Immature natural killer cell (primary cell): Measurements from ENCODE around the gene LALBA. TPM values are rescaled to one million over a fixed set of nuclear protein-coding genes. Genes with fewer than 3 reads are reported as not detected.
"Not testable (repeated sequence)": the region's sequence is repeated elsewhere in the genome, so short reads cannot be mapped to it uniquely, and the experiment has no call there.

Source experiments
- DNase-seq, 3 donors: peaks; one replicate each; pipeline ENCODE4 v3.0.0; 2022; ENCODE audit warnings: mixed read lengths in 1 of 3
- H3K27ac Mint-ChIP-seq, 6 donors: one replicate each; pipeline ENCODE4 v1.8.0; 2020; ENCODE audit warnings: mixed read lengths in 6 of 6, mild to moderate bottlenecking in 5 of 6, inconsistent platforms in 4 of 6, moderate library complexity in 3 of 6
- H3K27me3 Mint-ChIP-seq, 3 donors: one replicate each; pipeline ENCODE4 v1.8.0; 2020 to 2021; ENCODE audit warnings: low read depth in 3 of 3, mild to moderate bottlenecking in 3 of 3, mixed read lengths in 3 of 3, moderate library complexity in 3 of 3, inconsistent platforms in 1 of 3
- H3K36me3 Mint-ChIP-seq, 3 donors: one replicate each; pipeline ENCODE4 v1.8.0; 2020; ENCODE audit warnings: mixed read lengths in 3 of 3, inconsistent platforms in 2 of 3, mild to moderate bottlenecking in 2 of 3
- H3K4me1 Mint-ChIP-seq, 2 donors: one replicate each; pipeline ENCODE4 v1.8.0; 2020; ENCODE audit warnings: inconsistent platforms in 2 of 2, mild to moderate bottlenecking in 2 of 2, mixed read lengths in 2 of 2, moderate library complexity in 1 of 2
- H3K4me3 Mint-ChIP-seq, 5 donors: one replicate each; pipeline ENCODE4 v1.8.0; 2020; ENCODE audit warnings: mild to moderate bottlenecking in 5 of 5, mixed read lengths in 5 of 5, inconsistent platforms in 3 of 5, moderate library complexity in 3 of 5
- H3K9me3 Mint-ChIP-seq, 6 donors: one replicate each; pipeline ENCODE4 v1.8.0; 2020; ENCODE audit warnings: mild to moderate bottlenecking in 6 of 6, mixed read lengths in 6 of 6, inconsistent platforms in 4 of 6, moderate library complexity in 3 of 6
- polyA plus RNA-seq, 3 donors: library from polyadenylated mRNA; unstranded; fragments of 300-500 nt; fragmentation: Illumina TruSeq; gene quantifications; one replicate each; pipeline ENCODE4 v1.2.3, GENCODE V29; 2021

The LALBA gene
- polyA plus RNA-seq, 3 donors from 2014 or later, result not detected

GRCh38 chr12:48556631-48557030 is 13.2 kb downstream of the LALBA start:
- no peak overlapping the region for H3K27ac Mint-ChIP-seq
- H3K27me3 Mint-ChIP-seq, result peaks cover 3 to 15% (median 5%) of the 10 kb centered on the region in 3 donors
- no peak overlapping the region for H3K4me3 Mint-ChIP-seq
- peaks cover 0 to 1% (median 0%) of the 10 kb centered on the region in 6 donors for H3K9me3 Mint-ChIP-seq
- H3K4me1 Mint-ChIP-seq, result no peaks in the 10 kb centered on the region
- no peaks in the 10 kb centered on the region for H3K36me3 Mint-ChIP-seq
- no peak for DNase-seq

GRCh38 chr12:48553666-48554343 is 16.0 kb downstream of the LALBA start:
- not testable (repeated sequence) for H3K27ac Mint-ChIP-seq, H3K36me3 Mint-ChIP-seq, H3K4me3 Mint-ChIP-seq, H3K9me3 Mint-ChIP-seq, H3K4me1 Mint-ChIP-seq, DNase-seq
- H3K27me3 Mint-ChIP-seq, result peaks cover 5 to 21% (median 8%) of the 10 kb centered on the region in 3 donors

- not testable (repeated sequence) for DNase-seq, H3K9me3 Mint-ChIP-seq, H3K27ac Mint-ChIP-seq, H3K4me3 Mint-ChIP-seq, H3K4me1 Mint-ChIP-seq, H3K36me3 Mint-ChIP-seq
- H3K27me3 Mint-ChIP-seq, result peaks cover 2 to 23% (median 10%) of the 10 kb centered on the region in 3 donors
These were observed 18.2 kb downstream of the LALBA start for GRCh38 chr12:48551636-48552035.

GRCh38 chr12:48547012-48547411 is 22.8 kb downstream of the LALBA start:
- H3K27ac Mint-ChIP-seq, H3K36me3 Mint-ChIP-seq, H3K9me3 Mint-ChIP-seq: not testable (repeated sequence)

GRCh38 chr12:48545833-48546469 is 23.9 kb downstream of the LALBA start:
- no peaks in the 10 kb centered on the region for H3K36me3 Mint-ChIP-seq
- H3K4me3 Mint-ChIP-seq, result no peak overlapping the region
- H3K27me3 Mint-ChIP-seq, result peaks cover 2 to 13% (median 13%) of the 10 kb centered on the region in 3 donors
- H3K27ac Mint-ChIP-seq, result no peak overlapping the region
- no peak for DNase-seq
- no peaks in the 10 kb centered on the region for H3K4me1 Mint-ChIP-seq
- H3K9me3 Mint-ChIP-seq, result peaks cover 0 to 3% (median under 1%) of the 10 kb centered on the region in 6 donors

More at GRCh38 chr12:48547012-48547411, 22.8 kb downstream of the LALBA start:
- DNase-seq, H3K4me1 Mint-ChIP-seq, H3K4me3 Mint-ChIP-seq: not testable (repeated sequence)
- H3K27me3 Mint-ChIP-seq, result peaks cover 2 to 16% (median 15%) of the 10 kb centered on the region in 3 donors

GRCh38 chr12:48542300-48542928 is 27.4 kb downstream of the LALBA start:
- Mint-ChIP-seq H3K27ac (no peak overlapping the region), H3K4me3 (no peak overlapping the region), H3K27me3 (peaks cover 0 to 7% (median 3%) of the 10 kb centered on the region in 3 donors), H3K9me3 (no peaks in the 10 kb centered on the region), H3K4me1 (no peaks in the 10 kb centered on the region), H3K36me3 (no peaks in the 10 kb centered on the region)
- peak in 2 of 3 donors; percentile 4 to 12 for DNase-seq

GRCh38 chr12:48536602-48537001 is 33.2 kb downstream of the LALBA start:
- Mint-ChIP-seq H3K4me1 (peaks cover 6 to 11% of the 10 kb centered on the region in 2 donors), H3K4me3 (no peak overlapping the region), H3K27me3 (peaks cover 2 to 3% (median 3%) of the 10 kb centered on the region in 3 donors), H3K36me3 (no peaks in the 10 kb centered on the region), H3K9me3 (peaks cover 0 to 2% (median 0%) of the 10 kb centered on the region in 6 donors), H3K27ac (no peak overlapping the region)
- no peak for DNase-seq

GRCh38 chr12:48532601-48533000 is 37.2 kb downstream of the LALBA start:
- Mint-ChIP-seq H3K27ac (no peak overlapping the region), H3K4me3 (no peak overlapping the region)
- DNase-seq, result no peak

GRCh38 chr12:48527891-48528670 is 41.8 kb downstream of the LALBA start:
- Mint-ChIP-seq H3K4me1 (peaks cover 6 to 11% of the 10 kb centered on the region in 2 donors), H3K27ac (no peak overlapping the region), H3K36me3 (no peaks in the 10 kb centered on the region), H3K27me3 (peaks cover 0 to 3% (median 0%) of the 10 kb centered on the region in 3 donors), H3K4me3 (no peak overlapping the region), H3K9me3 (peaks cover 0 to 2% (median 0%) of the 10 kb centered on the region in 6 donors)
- no peak for DNase-seq

More at GRCh38 chr12:48532601-48533000, 37.2 kb downstream of the LALBA start:
- Mint-ChIP-seq H3K9me3 (peaks cover 0 to 2% (median 0%) of the 10 kb centered on the region in 6 donors), H3K4me1 (peaks cover 6 to 11% of the 10 kb centered on the region in 2 donors), H3K27me3 (peaks cover 2 to 3% (median 2%) of the 10 kb centered on the region in 3 donors), H3K36me3 (no peaks in the 10 kb centered on the region)

GRCh38 chr12:48525332-48525731 is 44.5 kb downstream of the LALBA start, which contains the start of gene OR8S1:
OR8S1 (plus strand) TSS chr12:48525632; CDS start chr12:48525632, 0 bp downstream.
- H3K27me3 Mint-ChIP-seq, result peaks cover 0 to 3% (median 0%) of the 10 kb centered on the region in 3 donors
- H3K9me3 Mint-ChIP-seq, result no peaks in the 10 kb centered on the region
- H3K4me1 Mint-ChIP-seq, result no peaks in the 10 kb centered on the region
- no peak within 1 kb of the TSS for H3K27ac Mint-ChIP-seq
- DNase-seq, result no peak
- H3K4me3 Mint-ChIP-seq, result peak within 1 kb of the TSS in 1 of 5 donors; percentile 2
- H3K36me3 Mint-ChIP-seq, result no peaks in the 10 kb centered on the region

- not testable (repeated sequence) for H3K27ac Mint-ChIP-seq, H3K9me3 Mint-ChIP-seq, H3K27me3 Mint-ChIP-seq, H3K4me3 Mint-ChIP-seq, H3K36me3 Mint-ChIP-seq, DNase-seq, H3K4me1 Mint-ChIP-seq
These were observed 49.5 kb downstream of the LALBA start for GRCh38 chr12:48520381-48520780.
